PC-3 (cell line): Measurements from ENCODE around the gene C15orf62. TPM values are rescaled to one million over a fixed set of nuclear protein-coding genes. Genes with fewer than 3 reads are reported as not detected.

Source experiments
- ATAC-seq: fragments of 200-7000 bp; cut with Tn5 transposase; 2 replicates; pipeline ENCODE4 v1.9.1; 2020; ENCODE audit warnings: mild to moderate bottlenecking, moderate library complexity
- BruUV-seq: library from RNA; stranded (reverse); fragments of 400-500 nt; replicated peaks from 2 replicates; lab custom pipeline; 2021; lab: Mats Ljungman, UMichigan
- CTCF ChIA-PET: fragments of 300-600 bp; sonication (Branson Sonifier 250); formaldehyde crosslinking; loops from one replicate; lab custom pipeline; 2022; ENCODE audit warnings: antibody characterized with exemption; lab: Charles Lee
- POLR2A ChIA-PET: fragments of 300-600 bp; sonication (Branson Sonifier 250); formaldehyde crosslinking; loops from one replicate; lab custom pipeline; 2022; ENCODE audit warnings: antibody characterized with exemption; ENCODE audit not compliant: unreplicated experiment; lab: Charles Lee
- DNase-seq: peaks from one replicate; pipeline ENCODE4 v3.0.0-alpha.2; 2015
- H2AFZ ChIP-seq: fragments of 300-600 bp; sonication (generic); 2 replicates; pipeline ENCODE4 v1.6.0; 2016; ENCODE audit warnings: antibody characterized with exemption, low read length
- H3F3A ChIP-seq: fragments of 300-600 bp; sonication (generic); one replicate; pipeline ENCODE4 v1.6.0; 2017; ENCODE audit warnings: antibody characterized with exemption, low read length, control low read depth, mild to moderate bottlenecking; ENCODE audit not compliant: unreplicated experiment
- H3K27ac ChIP-seq: fragments of 300-600 bp; sonication (generic); 2 replicates; pipeline ENCODE4 v1.5.1; 2016; ENCODE audit warnings: mild to moderate bottlenecking, low read length
- H3K27me3 ChIP-seq: fragments of 300-600 bp; sonication (generic); 2 replicates; pipeline ENCODE4 v1.6.1; 2016; ENCODE audit warnings: low read length, mixed read lengths
- H3K36me3 ChIP-seq: fragments of 300-600 bp; sonication (generic); 2 replicates; pipeline ENCODE4 v1.6.1; 2016; ENCODE audit warnings: low read depth, mixed run types, low read length, mixed read lengths
- H3K4me1 ChIP-seq: fragments of 300-600 bp; sonication (generic); 2 replicates; pipeline ENCODE4 v1.5.1; 2016; ENCODE audit warnings: low read length; ENCODE audit not compliant: insufficient read depth
- H3K4me2 ChIP-seq: fragments of 300-600 bp; sonication (generic); 2 replicates; pipeline ENCODE4 v1.6.0; 2016; ENCODE audit warnings: low read length
- H3K4me3 ChIP-seq: fragments of 300-600 bp; sonication (generic); 2 replicates; pipeline ENCODE4 v1.5.1; 2016; ENCODE audit warnings: mild to moderate bottlenecking, low read length, mixed read lengths
- H3K79me2 ChIP-seq: fragments of 300-600 bp; sonication (generic); 2 replicates; pipeline ENCODE4 v1.6.1; 2017; ENCODE audit warnings: low read length, mixed read lengths
- H3K9ac ChIP-seq: fragments of 300-600 bp; sonication (generic); 2 replicates; pipeline ENCODE4 v1.6.0; 2016; ENCODE audit warnings: mild to moderate bottlenecking, low read length
- H3K9me2 ChIP-seq: fragments of 300-600 bp; sonication (generic); replicated peaks from 2 replicates; pipeline ENCODE4 v1.6.1; 2016; ENCODE audit warnings: mixed run types, low read length, mixed read lengths
- H3K9me3 ChIP-seq: fragments of 300-600 bp; sonication (generic); 2 replicates; pipeline ENCODE4 v1.6.1; 2016; ENCODE audit warnings: low read length, mixed read lengths
- H4K20me1 ChIP-seq: fragments of 300-600 bp; sonication (generic); 2 replicates; pipeline ENCODE4 v1.6.1; 2016; ENCODE audit warnings: low read length, mixed read lengths
- EZH2 ChIP-seq: fragments of 300-600 bp; sonication (generic); IDR thresholded peaks from one replicate; pipeline ENCODE4 v1.6.1; 2017; ENCODE audit warnings: antibody characterized with exemption, mild to moderate bottlenecking, low read length; ENCODE audit not compliant: unreplicated experiment
- EZH2phosphoT487 ChIP-seq: fragments of 300-600 bp; sonication (generic); IDR thresholded peaks from 2 replicates; pipeline ENCODE4 v1.6.1; 2018; ENCODE audit warnings: mild to moderate bottlenecking, antibody characterized with exemption, low read length, borderline replicate concordance
- intact Hi-C: fragments of 100-400 bp; cut with micrococcal nuclease; formaldehyde crosslinking; loops from 2 replicates; pipeline ENCODE4 v1.9.0; 2023
- total RNA-seq: library from RNA; depleted of rRNA; stranded (reverse); fragments of >200 nt; gene quantifications from 2 replicates; pipeline ENCODE4 v1.2.3, GENCODE V29; 2014
- TF ChIP-seq, protein P1 (sequence below): fragments of 300-600 bp; sonication (generic); conservative IDR thresholded peaks from 2 replicates; pipeline ENCODE4 v1.5.1; 2017; ENCODE audit warnings: antibody characterized with exemption, low read depth, mild to moderate bottlenecking, low read length

The C15orf62 gene
- total RNA-seq, 1 experiment from 2014 or later: 1.5 TPM

DNA sequence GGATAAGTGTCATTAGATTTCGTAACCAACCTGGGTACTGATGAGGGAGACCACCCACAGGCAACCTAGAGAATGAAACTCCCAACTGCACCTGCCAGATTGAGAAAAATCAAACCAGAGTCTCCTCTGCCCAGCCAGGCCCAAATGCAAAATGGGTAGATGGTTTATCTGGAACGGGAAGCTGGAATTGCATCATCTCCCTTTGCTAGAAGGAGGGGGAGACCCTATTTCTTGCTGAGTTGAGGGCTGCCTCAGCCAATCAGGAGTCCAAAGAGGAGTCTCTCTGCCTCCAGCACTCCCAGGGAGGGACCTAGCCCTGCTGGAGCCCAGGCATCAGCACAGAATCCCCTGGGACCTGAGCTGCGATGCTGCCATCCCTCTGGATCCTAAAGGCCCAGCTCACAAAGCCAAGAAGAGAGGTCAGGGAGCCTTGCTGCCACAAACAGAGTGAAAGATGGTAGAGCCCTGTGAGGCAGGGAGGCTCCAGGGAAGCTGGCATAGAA, 22.8 kb upstream of the C15orf62 start:
- DNase-seq: no peak
- Histone ChIP-seq H3K9me3 (no peaks in the 10 kb centered on the region), H3K36me3 (peaks cover 41% of the 10 kb centered on the region; the same call in 1 of the 2 replicates), H2AFZ (no peak overlapping the region), H3K27ac (no peak overlapping the region), H3K79me2 (peaks cover 26% of the 10 kb centered on the region), H3K27me3 (no peaks in the 10 kb centered on the region), H3K4me1 (peaks cover 5% of the 10 kb centered on the region), H3K9ac (no peak overlapping the region), H3K9me2 (no peaks in the 10 kb centered on the region), H3F3A (peaks cover 3% of the 10 kb centered on the region), H3K4me3 (no peak overlapping the region), H4K20me1 (no peaks in the 10 kb centered on the region), H3K4me2 (no peak overlapping the region)
- ChIA-PET CTCF (interaction anchor here (0.5 to 2.2 kb wide), 14 partner anchors 16 to 272 kb away, joined by 3 to 22 read pairs (median 6); partner anchors contain the start of genes C15orf62 and VPS18), POLR2A (no interaction called here)
- ATAC-seq: no peak
- BruUV-seq: no TSS peak
- TF ChIP-seq EZH2: no peak
- TF ChIP-seq, protein P1, sequence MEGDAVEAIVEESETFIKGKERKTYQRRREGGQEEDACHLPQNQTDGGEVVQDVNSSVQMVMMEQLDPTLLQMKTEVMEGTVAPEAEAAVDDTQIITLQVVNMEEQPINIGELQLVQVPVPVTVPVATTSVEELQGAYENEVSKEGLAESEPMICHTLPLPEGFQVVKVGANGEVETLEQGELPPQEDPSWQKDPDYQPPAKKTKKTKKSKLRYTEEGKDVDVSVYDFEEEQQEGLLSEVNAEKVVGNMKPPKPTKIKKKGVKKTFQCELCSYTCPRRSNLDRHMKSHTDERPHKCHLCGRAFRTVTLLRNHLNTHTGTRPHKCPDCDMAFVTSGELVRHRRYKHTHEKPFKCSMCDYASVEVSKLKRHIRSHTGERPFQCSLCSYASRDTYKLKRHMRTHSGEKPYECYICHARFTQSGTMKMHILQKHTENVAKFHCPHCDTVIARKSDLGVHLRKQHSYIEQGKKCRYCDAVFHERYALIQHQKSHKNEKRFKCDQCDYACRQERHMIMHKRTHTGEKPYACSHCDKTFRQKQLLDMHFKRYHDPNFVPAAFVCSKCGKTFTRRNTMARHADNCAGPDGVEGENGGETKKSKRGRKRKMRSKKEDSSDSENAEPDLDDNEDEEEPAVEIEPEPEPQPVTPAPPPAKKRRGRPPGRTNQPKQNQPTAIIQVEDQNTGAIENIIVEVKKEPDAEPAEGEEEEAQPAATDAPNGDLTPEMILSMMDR: no peak
- no peak for TF ChIP-seq EZH2phosphoT487
- intact Hi-C loops: loop anchor here (1.0 to 2.0 kb wide), 3 partner anchors 35 to 148 kb away; partner anchors contain the start of gene VPS18

DNA sequence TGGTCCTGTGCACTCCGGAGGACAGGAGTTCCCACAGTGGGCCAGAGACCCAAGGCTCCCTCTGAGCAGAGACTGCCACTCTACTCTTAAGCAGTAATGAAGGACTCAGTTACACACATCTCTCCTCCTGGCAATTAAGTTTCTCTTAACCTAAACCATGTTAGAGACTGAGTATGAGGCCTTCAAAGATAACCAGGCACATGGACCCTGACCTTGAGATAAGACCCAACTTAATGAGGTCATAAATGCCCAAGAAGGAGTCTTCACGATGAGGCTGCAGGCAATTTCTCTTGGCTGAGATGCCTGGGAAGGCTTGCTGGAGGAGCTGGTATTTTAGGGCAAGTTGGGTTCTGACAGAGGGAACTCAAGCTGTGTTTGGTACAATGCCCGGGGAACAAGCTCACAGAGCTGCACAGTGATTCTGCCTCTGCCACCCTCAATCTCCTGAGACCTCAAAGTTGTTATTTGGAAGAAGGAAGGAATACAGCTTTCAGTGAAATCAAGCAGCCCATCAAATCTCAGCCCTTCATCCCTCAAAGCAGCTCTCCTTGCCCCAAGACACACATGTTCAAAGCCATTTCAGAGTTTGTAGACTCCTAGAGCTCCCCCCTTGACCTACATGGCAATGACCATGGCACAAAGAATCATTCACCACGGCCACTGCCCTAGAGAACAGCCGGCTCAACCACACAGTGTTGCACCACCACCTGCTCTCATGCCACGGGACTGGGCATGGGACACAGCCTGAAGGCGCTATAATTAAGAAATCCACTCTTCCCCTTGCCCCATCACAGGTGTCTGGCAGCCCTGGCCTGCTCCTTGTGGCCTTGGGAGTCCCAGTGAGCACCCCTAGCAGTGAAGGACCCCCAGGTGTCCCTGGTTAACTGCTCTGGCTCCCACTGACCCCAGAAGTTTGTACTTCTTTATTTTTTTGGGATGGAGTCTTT, 21.8 kb upstream of the C15orf62 start:
- H3K4me1 ChIP-seq: peaks cover 5% of the 10 kb centered on the region
- H3K36me3 ChIP-seq: peaks cover 33% of the 10 kb centered on the region; the same call in 1 of the 2 replicates
- no peak overlapping the region for H3K9ac ChIP-seq
- no peak overlapping the region for H3K4me3 ChIP-seq
- POLR2A ChIA-PET: no interaction called here
- no peaks in the 10 kb centered on the region for H4K20me1 ChIP-seq
- no peak for DNase-seq
- H3K27ac ChIP-seq: no peak overlapping the region
- no peaks in the 10 kb centered on the region for H3K9me3 ChIP-seq
- no peak overlapping the region for H3K4me2 ChIP-seq
- CTCF ChIA-PET: interaction anchor here (1.7 to 2.2 kb wide), 2 partner anchors 21 to 29 kb away, joined by 9 to 14 read pairs; partner anchors contain the start of gene C15orf62
- peaks cover 36% of the 10 kb centered on the region for H3K79me2 ChIP-seq
- H3K27me3 ChIP-seq: no peaks in the 10 kb centered on the region
- TF ChIP-seq, protein P1: no peak
- TF ChIP-seq EZH2 (no peak), EZH2phosphoT487 (no peak)
- H3F3A ChIP-seq: peaks cover 3% of the 10 kb centered on the region
- no peaks in the 10 kb centered on the region for H3K9me2 ChIP-seq
- ATAC-seq: no peak
- intact Hi-C loops: loop anchor here (2.0 kb wide), 1 partner anchor 147 kb away; the partner anchor contains the start of gene VPS18
- no TSS peak for BruUV-seq
- no peak overlapping the region for H2AFZ ChIP-seq
